Hepatocyte (in vitro differentiated cells): Measurements from ENCODE around the gene HOXB3. TPM values are rescaled to one million over a fixed set of nuclear protein-coding genes. Genes with fewer than 3 reads are reported as not detected.

Experiments used
- DNase-seq: peaks from one replicate; pipeline ENCODE4 v3.0.0-alpha.2; 2016; ENCODE audit warnings: low spot score
- H2AFZ ChIP-seq: fragments of 200-600 bp; sonication (generic); 2 replicates; pipeline ENCODE4 v1.6.0; 2016; ENCODE audit warnings: antibody characterized with exemption, mild to moderate bottlenecking
- H3K27ac ChIP-seq: fragments of 200-600 bp; sonication (generic); 2 replicates; pipeline ENCODE4 v1.5.1; 2016; ENCODE audit warnings: mild to moderate bottlenecking
- H3K27me3 ChIP-seq: fragments of 200-600 bp; sonication (generic); 2 replicates; pipeline ENCODE4 v1.6.1; 2016
- H3K36me3 ChIP-seq: fragments of 200-600 bp; sonication (generic); replicated peaks from 2 replicates; pipeline ENCODE4 v1.5.1; 2016; ENCODE audit warnings: low read depth; ENCODE audit not compliant: insufficient read depth
- H3K4me1 ChIP-seq: fragments of 200-600 bp; sonication (generic); 2 replicates; pipeline ENCODE4 v1.5.1; 2016; ENCODE audit warnings: mild to moderate bottlenecking, moderate library complexity; ENCODE audit not compliant: insufficient read depth
- H3K4me2 ChIP-seq: fragments of 200-600 bp; sonication (generic); 2 replicates; pipeline ENCODE4 v1.6.0; 2016
- H3K4me3 ChIP-seq: fragments of 200-600 bp; sonication (generic); 2 replicates; pipeline ENCODE4 v1.5.1; 2016; ENCODE audit warnings: mild to moderate bottlenecking
- H3K79me2 ChIP-seq: fragments of 200-600 bp; sonication (generic); 2 replicates; pipeline ENCODE4 v1.6.0; 2017; ENCODE audit warnings: mild to moderate bottlenecking
- H3K9me2 ChIP-seq: fragments of 200-600 bp; sonication (generic); replicated peaks from 2 replicates; pipeline ENCODE4 v1.6.0; 2017; ENCODE audit warnings: mild to moderate bottlenecking; ENCODE audit not compliant: insufficient read depth
- H3K9me3 ChIP-seq: fragments of 200-600 bp; sonication (generic); 2 replicates; pipeline ENCODE4 v1.5.1; 2016; ENCODE audit warnings: low read depth, mild to moderate bottlenecking
- H4K20me1 ChIP-seq: fragments of 200-600 bp; sonication (generic); 2 replicates; pipeline ENCODE4 v1.6.0; 2016; ENCODE audit warnings: mild to moderate bottlenecking; ENCODE audit not compliant: insufficient read depth, poor library complexity, severe bottlenecking
- CTCF ChIP-seq: fragments of 200-600 bp; sonication (generic); IDR thresholded peaks from 2 replicates; pipeline ENCODE4 v1.5.1; 2016; ENCODE audit warnings: antibody characterized with exemption, mild to moderate bottlenecking; ENCODE audit not compliant: poor library complexity
- EZH2 ChIP-seq: fragments of 200-600 bp; sonication (generic); IDR thresholded peaks from 2 replicates; pipeline ENCODE4 v1.6.1; 2016; ENCODE audit warnings: antibody characterized with exemption, mild to moderate bottlenecking, borderline replicate concordance
- EZH2phosphoT487 ChIP-seq: fragments of 200-600 bp; sonication (generic); IDR thresholded peaks from one replicate; pipeline ENCODE4 v1.6.1; 2018; ENCODE audit warnings: antibody characterized with exemption, mild to moderate bottlenecking, low read depth, moderate library complexity; ENCODE audit not compliant: unreplicated experiment, severe bottlenecking
- WGBS: methylation state at CpG from one replicate; pipeline ENCODE4 v1.1.6; 2016; ENCODE audit warnings: low lambda C conversion rate; ENCODE audit errors: missing lambda C conversion rate; 5-methylcytosine and 5-hydroxymethylcytosine counted together
- polyA plus RNA-seq: library from polyadenylated mRNA; unstranded; fragments of >200 nt; fragmentation: Nextera tagmentation; extraction: Ambion mirVana; gene quantifications from 2 replicates; pipeline ENCODE4 v1.2.1, GENCODE V29; 2016
- total RNA-seq: library from RNA; depleted of rRNA; stranded (reverse); fragments of >200 nt; gene quantifications from 2 replicates; pipeline ENCODE4 v1.2.3, GENCODE V29; 2014

Gene HOXB3
- total and polyA plus RNA-seq, 2 experiments from 2014 or later, result 1.8 to 5.9 TPM

- Histone ChIP-seq H3K36me3 (no peaks in the 10 kb centered on the region), H3K4me2 (peak within 1 kb of the TSS; percentile 78), H4K20me1 (no peaks in the 10 kb centered on the region), H3K4me1 (peaks cover 6% of the 10 kb centered on the region), H3K27me3 (peaks cover 94% of the 10 kb centered on the region), H3K4me3 (no peak within 1 kb of the TSS), H3K9me2 (no peaks in the 10 kb centered on the region), H3K9me3 (no peaks in the 10 kb centered on the region), H3K27ac (no peak within 1 kb of the TSS), H3K79me2 (no peaks in the 10 kb centered on the region), H2AFZ (peak within 1 kb of the TSS; percentile 20)
- WGBS, result 9% methylated on average over 40 of the region's 41 CpGs
- no peak for DNase-seq
- TF ChIP-seq CTCF (no peak), EZH2 (peak; percentile 72)
These were observed 25.3 kb upstream of the HOXB3 start, which contains the start of gene HOXB8 for GRCh38 chr17:48615047-48615962. HOXB8 (minus strand) TSS chr17:48615292; CDS start chr17:48614704, 588 bp downstream.

GRCh38 chr17:48613862-48614694, 24.0 kb upstream of the HOXB3 start:
- 5% methylated on average over 53 of the region's 55 CpGs for WGBS
- Histone ChIP-seq H3K79me2 (no peaks in the 10 kb centered on the region), H3K4me2 (peak overlapping the region; percentile 78)

GRCh38 chr17:48612854-48613691, 23.0 kb upstream of the HOXB3 start:
- Histone ChIP-seq H3K9me2 (no peaks in the 10 kb centered on the region), H3K27ac (peak overlapping the region; percentile 77), H4K20me1 (no peaks in the 10 kb centered on the region), H3K9me3 (no peaks in the 10 kb centered on the region), H3K27me3 (peaks cover 96% of the 10 kb centered on the region), H2AFZ (peak overlapping the region; percentile 20), H3K36me3 (no peaks in the 10 kb centered on the region), H3K79me2 (no peaks in the 10 kb centered on the region), H3K4me1 (no peaks in the 10 kb centered on the region), H3K4me2 (peak overlapping the region; percentile 78), H3K4me3 (peak overlapping the region; percentile 1)
- TF ChIP-seq CTCF (no peak), EZH2 (no peak), EZH2phosphoT487 (peak; percentile 93)
- WGBS, result 2% methylated on average over 60 of the region's 67 CpGs
- peak; percentile 61 for DNase-seq

More at GRCh38 chr17:48613862-48614694, 24.0 kb upstream of the HOXB3 start:
- no peaks in the 10 kb centered on the region for H3K36me3 ChIP-seq
- peak overlapping the region; percentile 0 for H3K4me3 ChIP-seq
- no peaks in the 10 kb centered on the region for H4K20me1 ChIP-seq
- no peaks in the 10 kb centered on the region for H3K9me3 ChIP-seq
- no peaks in the 10 kb centered on the region for H3K9me2 ChIP-seq
- peak overlapping the region; percentile 20 for H2AFZ ChIP-seq
- DNase-seq, result no peak
- no peak overlapping the region for H3K27ac ChIP-seq
- peak; percentile 99 for TF ChIP-seq EZH2
- no peak for TF ChIP-seq CTCF
- peak; percentile 90 for TF ChIP-seq EZH2phosphoT487
- H3K27me3 ChIP-seq, result peaks cover 95% of the 10 kb centered on the region
- H3K4me1 ChIP-seq, result no peaks in the 10 kb centered on the region
